Testis (tissue), 3 donors: ENCODE measurements around the gene DCN. TPM values are rescaled to one million over a fixed set of nuclear protein-coding genes. Genes with fewer than 3 reads are reported as not detected.

Source experiments
- DNase-seq: peaks from one replicate; pipeline ENCODE4 v3.0.0-alpha.2; 2019
- H3K27ac ChIP-seq, 2 donors: fragments of 200-600 bp; sonication (generic); one replicate each; pipeline ENCODE4 v1.5.1; 2019
- H3K27me3 ChIP-seq: fragments of 200-600 bp; sonication (generic); one replicate; pipeline ENCODE4 v1.5.1; 2019
- H3K36me3 ChIP-seq: fragments of 200-600 bp; sonication (generic); one replicate; pipeline ENCODE4 v1.5.1; 2017; ENCODE audit warnings: low read depth; ENCODE audit errors: missing control alignments
- H3K4me1 ChIP-seq: fragments of 200-600 bp; sonication (generic); one replicate; pipeline ENCODE4 v1.5.1; 2019
- H3K4me3 ChIP-seq, 2 donors: fragments of 200-600 bp; sonication (generic); one replicate each; pipeline ENCODE4 v1.5.1; 2017 to 2019
- H3K9me3 ChIP-seq: fragments of 200-600 bp; sonication (generic); one replicate; pipeline ENCODE4 v1.5.1; 2017
- POLR2A ChIP-seq: fragments of 450-650 bp; IDR thresholded peaks from one replicate; pipeline ENCODE4 v1.6.1; 2017; ENCODE audit warnings: antibody characterized with exemption, mild to moderate bottlenecking, moderate library complexity
- WGBS, 2 donors: methylation state at CpG; one replicate each; pipeline ENCODE4 v1.1.5; 2018; 5-methylcytosine and 5-hydroxymethylcytosine counted together
- intact Hi-C: fragments of 100-400 bp; cut with DNase I; formaldehyde crosslinking; loops from one replicate; pipeline ENCODE4 v1.15.1; 2023; ENCODE audit warnings: low total_unique reads
- polyA plus RNA-seq: library from polyadenylated mRNA; stranded (reverse); fragments of 350-450 nt; fragmentation: Illumina TruSeq; extraction: RNeasy Lipid Tissue Mini Kit (QIAGEN cat#74804); gene quantifications from one replicate; pipeline ENCODE4 v1.2.3, GENCODE V29; 2014; ENCODE audit warnings: low read depth, low replicate concordance; ENCODE audit not compliant: insufficient read depth
- total RNA-seq, 2 donors: library from RNA; depleted of rRNA; stranded (reverse); fragments of >200 nt; gene quantifications; one replicate each; pipeline ENCODE4 v1.2.3, GENCODE V29; 2016
- TF ChIP-seq, protein P1 (sequence below), 3 experiments: fragments of 450-650 bp in 2 of 3; fragments of 200-600 bp in 1 of 3; sonication (generic) in 1 of 3; IDR thresholded peaks; one replicate each; pipeline ENCODE4 v1.5.1; 2016 to 2019; ENCODE audit warnings: antibody characterized with exemption in 3 of 3, mild to moderate bottlenecking in 2 of 3, moderate library complexity in 1 of 3

The DCN gene
- total and polyA plus RNA-seq, 3 donors from 2014 or later = 144 to 1,453 (median 329) TPM

DNA sequence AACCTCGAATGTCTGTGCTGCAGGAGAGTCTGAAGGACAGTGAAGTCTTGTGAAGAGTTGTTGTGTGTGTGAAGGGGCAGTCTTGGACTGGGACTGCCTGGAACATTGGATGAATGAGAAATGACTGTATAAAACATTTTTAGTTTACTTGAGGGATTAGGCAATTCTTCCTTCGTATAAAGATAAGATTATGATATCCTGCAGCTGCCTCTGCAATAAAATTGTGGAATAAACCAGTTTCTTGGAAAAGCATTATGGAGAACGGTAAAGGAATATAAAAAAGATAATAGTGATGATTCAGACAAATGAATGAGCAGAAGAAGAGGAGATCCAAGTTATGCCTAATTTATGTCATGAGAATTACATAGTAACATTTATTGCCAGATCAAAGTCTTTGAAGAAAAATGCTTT lies 40.4 kb downstream of the DCN start:
- DNase-seq = peak; percentile 36

DNA sequence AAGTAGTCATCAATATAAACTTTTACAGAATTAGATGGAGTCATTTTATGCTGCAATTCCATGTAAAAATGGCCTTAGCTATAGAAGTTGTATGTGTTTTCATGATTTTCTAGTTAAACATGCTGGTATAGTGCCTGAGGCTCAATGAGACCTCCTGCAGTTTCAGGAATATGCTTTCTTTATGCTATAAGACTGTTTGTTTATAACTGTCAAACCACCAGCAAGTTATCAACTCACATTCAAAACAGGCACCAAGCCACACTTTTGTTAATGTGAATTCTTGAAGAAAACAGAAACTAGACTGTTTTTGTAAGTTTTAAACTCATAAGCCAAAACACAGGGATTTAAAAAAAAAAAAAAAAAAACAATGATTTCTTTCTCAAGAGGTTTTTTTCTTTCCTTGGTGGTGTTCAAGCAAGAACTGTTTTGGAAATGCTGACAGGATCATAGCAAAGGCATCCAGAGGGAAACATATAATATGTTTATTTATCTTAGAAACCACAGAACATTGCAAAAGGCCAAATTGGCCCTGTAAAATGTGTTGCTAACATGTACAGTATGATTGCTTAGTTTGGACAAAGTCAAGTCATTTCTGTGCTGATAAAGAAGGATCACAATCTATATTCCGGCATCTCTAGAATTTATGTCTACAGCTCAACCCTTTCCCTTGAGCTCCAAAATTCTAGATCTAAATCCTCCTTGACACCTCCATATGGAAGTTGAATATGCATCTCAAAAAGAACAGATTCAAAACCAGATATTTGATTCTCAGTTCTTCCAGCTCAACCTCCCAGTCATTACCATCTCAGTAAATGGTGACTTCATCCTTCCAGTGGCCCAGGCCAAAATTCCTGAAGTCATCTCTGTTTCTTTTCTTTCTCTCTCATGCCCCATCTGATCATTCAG lies 42.3 kb downstream of the DCN start:
- H3K27me3 ChIP-seq = no peaks in the 10 kb centered on the region
- H3K27ac ChIP-seq = peak overlapping the region in 1 of 2 donors; percentile 71
- peaks cover 9% of the 10 kb centered on the region for H3K4me1 ChIP-seq
- no peak for TF ChIP-seq POLR2A
- TF ChIP-seq, protein P1, sequence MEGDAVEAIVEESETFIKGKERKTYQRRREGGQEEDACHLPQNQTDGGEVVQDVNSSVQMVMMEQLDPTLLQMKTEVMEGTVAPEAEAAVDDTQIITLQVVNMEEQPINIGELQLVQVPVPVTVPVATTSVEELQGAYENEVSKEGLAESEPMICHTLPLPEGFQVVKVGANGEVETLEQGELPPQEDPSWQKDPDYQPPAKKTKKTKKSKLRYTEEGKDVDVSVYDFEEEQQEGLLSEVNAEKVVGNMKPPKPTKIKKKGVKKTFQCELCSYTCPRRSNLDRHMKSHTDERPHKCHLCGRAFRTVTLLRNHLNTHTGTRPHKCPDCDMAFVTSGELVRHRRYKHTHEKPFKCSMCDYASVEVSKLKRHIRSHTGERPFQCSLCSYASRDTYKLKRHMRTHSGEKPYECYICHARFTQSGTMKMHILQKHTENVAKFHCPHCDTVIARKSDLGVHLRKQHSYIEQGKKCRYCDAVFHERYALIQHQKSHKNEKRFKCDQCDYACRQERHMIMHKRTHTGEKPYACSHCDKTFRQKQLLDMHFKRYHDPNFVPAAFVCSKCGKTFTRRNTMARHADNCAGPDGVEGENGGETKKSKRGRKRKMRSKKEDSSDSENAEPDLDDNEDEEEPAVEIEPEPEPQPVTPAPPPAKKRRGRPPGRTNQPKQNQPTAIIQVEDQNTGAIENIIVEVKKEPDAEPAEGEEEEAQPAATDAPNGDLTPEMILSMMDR (IDR thresholded peaks at IDR 0.05) = no peak
- intact Hi-C loops = no loop called here
- H3K9me3 ChIP-seq = no peaks in the 10 kb centered on the region
- no peak overlapping the region for H3K4me3 ChIP-seq
- 55 to 66% methylated on average over 1 of the region's 1 CpG for WGBS, 2 donors
- no peak for DNase-seq
- no peaks in the 10 kb centered on the region for H3K36me3 ChIP-seq

More for the DNA sequence above, 40.4 kb downstream of the DCN start:
- intact Hi-C loops = no loop called here
- Histone ChIP-seq H3K4me3 (no peak overlapping the region), H3K27ac (peak overlapping the region in 1 of 2 donors; percentile 31), H3K27me3 (no peaks in the 10 kb centered on the region), H3K4me1 (peaks cover 9% of the 10 kb centered on the region), H3K9me3 (no peaks in the 10 kb centered on the region), H3K36me3 (no peaks in the 10 kb centered on the region)
- TF ChIP-seq, protein P1 (IDR thresholded peaks at IDR 0.05) = no peak
- no peak for TF ChIP-seq POLR2A
- 26 to 48% methylated on average over 3 of the region's 3 CpGs for WGBS, 2 donors

DNA sequence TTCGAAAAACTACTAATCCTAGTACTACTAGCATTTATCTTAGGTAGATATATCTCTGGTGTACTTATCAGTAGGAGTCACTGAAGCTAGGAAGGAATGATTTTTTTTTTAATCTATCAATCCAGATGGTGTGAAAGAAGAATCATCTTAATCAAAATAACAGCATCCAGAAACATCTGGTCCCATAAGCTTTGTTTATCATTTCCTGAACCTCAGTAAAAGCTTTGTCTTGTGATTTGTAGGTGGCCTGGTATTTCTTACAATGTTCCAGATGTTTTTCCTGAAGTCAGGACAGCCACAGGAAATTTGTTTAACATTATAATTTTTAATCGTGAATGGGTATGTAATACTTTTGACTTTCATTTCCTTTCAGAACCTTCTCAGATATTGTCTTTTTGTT lies 43.3 kb downstream of the DCN start:
- Histone ChIP-seq H3K36me3 (no peaks in the 10 kb centered on the region), H3K27ac (peak overlapping the region; percentile 14 to 71), H3K9me3 (no peaks in the 10 kb centered on the region), H3K4me3 (no peak overlapping the region), H3K27me3 (no peaks in the 10 kb centered on the region), H3K4me1 (peaks cover 9% of the 10 kb centered on the region)
- no peak for DNase-seq
- 38 to 46% methylated on average over 2 of the region's 2 CpGs for WGBS, 2 donors
- intact Hi-C loops = no loop called here
- no peak for TF ChIP-seq POLR2A
- TF ChIP-seq, protein P1 (IDR thresholded peaks at IDR 0.05) = no peak

DNA sequence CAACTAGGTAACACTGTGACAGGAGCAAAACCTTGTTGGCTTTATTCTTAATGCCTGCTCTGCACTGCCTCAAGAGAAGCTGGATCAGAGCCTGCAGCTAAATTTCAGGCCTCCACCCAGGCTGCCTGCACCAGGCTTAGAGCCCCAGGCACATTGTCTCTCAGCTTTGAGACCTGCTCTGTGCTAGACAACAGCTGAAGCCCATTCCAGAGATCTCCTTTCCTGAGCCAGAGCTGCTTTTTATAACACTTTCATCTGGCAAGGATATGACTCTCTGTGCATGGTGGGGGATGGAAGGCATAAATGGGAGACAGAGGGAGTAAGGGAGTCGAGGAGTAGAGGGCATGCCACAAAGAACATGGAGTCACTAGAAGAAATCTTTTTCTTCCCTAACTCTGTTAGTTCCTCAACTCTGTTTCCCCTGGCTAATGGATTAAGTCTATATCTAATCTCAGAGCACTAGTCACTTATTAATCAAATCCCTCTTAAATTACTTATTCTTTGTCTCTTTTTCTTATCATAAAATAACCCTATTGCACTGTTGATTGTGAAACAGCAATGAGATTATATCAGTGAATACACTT lies 44.2 kb downstream of the DCN start:
- Histone ChIP-seq H3K27me3 (no peaks in the 10 kb centered on the region), H3K4me3 (no peak overlapping the region), H3K27ac (peak overlapping the region in 1 of 2 donors; percentile 71), H3K4me1 (peaks cover 9% of the 10 kb centered on the region), H3K36me3 (no peaks in the 10 kb centered on the region), H3K9me3 (no peaks in the 10 kb centered on the region)
- DNase-seq = peak; percentile 22
- 40 to 41% methylated on average over 1 of the region's 1 CpG for WGBS, 2 donors
- intact Hi-C loops = no loop called here
- TF ChIP-seq, protein P1 (IDR thresholded peaks at IDR 0.05) = no peak
- no peak for TF ChIP-seq POLR2A
